ENCODE measurements around the gene KCNG1.
A peak's percentile ranks its signal among the peaks of the same experiment; 100 is the strongest.
"Not testable (repeated sequence)": the region's sequence is repeated elsewhere in the genome, so short reads cannot be mapped to it uniquely, and the experiment has no call there.

The KCNG1 gene, protein sequence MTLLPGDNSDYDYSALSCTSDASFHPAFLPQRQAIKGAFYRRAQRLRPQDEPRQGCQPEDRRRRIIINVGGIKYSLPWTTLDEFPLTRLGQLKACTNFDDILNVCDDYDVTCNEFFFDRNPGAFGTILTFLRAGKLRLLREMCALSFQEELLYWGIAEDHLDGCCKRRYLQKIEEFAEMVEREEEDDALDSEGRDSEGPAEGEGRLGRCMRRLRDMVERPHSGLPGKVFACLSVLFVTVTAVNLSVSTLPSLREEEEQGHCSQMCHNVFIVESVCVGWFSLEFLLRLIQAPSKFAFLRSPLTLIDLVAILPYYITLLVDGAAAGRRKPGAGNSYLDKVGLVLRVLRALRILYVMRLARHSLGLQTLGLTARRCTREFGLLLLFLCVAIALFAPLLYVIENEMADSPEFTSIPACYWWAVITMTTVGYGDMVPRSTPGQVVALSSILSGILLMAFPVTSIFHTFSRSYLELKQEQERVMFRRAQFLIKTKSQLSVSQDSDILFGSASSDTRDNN

DNA sequence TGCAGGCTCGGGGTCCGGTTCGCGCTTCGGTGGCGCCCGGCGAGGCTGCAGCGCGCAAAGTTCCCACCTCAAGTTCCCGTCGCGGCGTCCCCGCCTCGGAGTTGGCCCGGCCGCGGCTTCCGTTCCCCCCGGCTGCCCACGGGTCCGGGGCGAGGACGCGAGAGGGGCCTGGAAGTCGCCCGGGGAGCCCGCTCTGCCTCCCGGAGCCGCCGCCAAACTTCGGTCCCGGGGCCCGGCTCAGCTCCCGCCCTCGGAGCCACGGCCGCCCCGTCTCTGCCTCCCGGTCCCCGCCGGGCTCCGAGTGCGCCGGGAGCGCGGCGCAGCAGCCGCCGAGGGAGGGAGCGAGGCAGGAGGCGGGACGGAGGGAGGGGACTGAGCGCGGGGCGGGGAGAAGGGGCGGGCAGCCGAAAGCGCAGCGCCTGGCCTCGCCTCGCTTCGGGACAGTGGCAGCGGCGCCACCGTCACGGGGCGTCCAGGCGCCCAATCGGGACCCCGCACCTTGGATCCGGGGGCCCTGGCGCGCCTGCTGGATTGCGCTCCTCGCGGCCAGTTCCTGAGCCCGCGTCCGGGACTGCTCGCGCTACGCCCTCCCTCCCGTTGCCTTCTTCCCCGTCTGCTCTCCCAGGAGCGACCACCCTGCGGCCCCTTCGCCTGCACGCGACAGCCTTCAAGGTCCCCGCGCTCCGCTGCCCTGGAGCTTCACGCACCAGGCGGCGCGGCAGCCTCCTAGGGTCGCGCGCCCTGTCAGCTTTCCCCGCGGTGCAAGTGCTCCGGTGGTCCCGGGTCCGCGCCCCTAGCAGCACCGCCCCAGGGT, at the start of gene KCNG1:
Gene KCNG1, minus strand, starts transcription at position 305 of the 814 bp plus-strand sequence. CDS start 12,769 bp downstream, outside the sequence.
- DNase-seq (ENCODE audit: low read depth): peak; percentile 84

DNA sequence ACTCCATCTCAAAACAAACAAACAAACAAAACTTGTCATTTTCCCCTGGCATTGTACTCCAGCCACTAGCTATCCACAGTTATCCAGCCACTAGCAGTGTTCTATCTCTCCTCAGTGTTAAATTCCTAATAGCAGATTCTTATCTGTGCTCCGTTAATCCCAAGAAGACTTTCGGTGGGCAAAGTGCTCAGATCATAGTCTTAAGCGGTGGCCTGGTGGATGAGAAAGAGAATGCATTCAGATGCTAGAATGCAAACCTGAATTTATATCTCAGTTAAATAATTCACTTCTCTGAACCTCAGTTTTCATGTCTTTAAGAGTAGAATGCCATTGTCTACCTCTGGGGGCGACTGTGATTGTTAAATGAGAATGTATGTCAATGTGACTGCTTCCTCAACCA, 47.7 kb upstream of the KCNG1 start:
- no peak for DNase-seq (ENCODE audit: low read depth)

DNA sequence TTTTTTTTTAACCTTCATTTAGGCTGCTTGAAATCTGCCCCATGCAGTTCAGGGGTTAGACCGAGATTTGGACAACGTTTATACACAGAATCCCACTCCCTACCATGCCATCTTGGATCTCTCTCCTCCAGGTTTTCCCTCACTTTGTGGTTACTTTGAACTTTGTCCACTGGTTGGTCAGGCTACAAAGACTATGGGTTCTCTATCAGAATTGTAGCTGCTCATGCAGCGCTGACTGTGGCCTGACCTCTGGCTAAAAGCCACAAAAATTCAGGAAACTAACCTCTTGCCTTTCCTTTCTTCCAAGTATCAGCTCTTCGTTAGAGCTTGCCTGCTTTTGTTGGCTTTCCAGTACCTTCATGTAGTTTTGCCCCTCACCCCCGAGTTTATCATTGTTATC, 44.9 kb upstream of the KCNG1 start:
- no peak for DNase-seq (ENCODE audit: low read depth)

DNA sequence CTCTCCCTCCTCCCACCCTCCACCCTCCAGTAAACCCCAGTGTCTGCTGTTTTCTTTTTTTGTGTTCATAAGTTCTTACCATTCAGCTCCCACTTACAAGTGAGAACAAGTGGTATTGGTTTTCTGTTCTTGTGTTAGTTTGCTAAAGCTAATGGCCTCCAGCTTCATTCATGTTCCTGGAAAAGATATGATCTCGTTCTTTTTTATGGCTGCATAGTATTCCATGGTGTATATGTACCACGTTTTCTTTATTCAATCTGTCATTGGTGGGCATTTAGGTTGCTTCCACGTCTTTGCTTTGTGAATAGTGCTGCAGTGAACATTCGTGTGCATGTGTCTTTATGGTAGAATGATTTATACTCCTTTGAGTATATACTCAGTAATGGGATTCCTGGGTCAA, 42.7 kb upstream of the KCNG1 start:
- DNase-seq (ENCODE audit: low read depth): no peak

DNA sequence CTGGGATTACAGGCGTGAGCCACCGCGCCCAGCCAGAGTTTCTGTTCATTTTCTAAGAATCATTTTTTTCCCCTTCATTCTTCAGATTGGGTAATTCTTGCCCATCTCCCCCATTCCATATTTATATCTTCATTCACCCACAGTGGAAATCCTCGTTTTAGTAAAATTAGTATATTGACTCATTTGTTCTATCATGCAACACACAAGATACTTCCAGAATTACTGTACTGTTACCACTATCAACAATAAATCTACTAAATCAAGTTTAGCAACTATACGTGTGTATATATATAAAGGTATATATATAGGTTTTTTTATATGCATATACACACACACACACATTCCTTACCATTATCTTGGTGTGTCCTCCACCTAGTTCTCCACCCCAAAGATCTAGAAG, 41.2 kb upstream of the KCNG1 start:
- DNase-seq (ENCODE audit: low read depth): no peak

DNA sequence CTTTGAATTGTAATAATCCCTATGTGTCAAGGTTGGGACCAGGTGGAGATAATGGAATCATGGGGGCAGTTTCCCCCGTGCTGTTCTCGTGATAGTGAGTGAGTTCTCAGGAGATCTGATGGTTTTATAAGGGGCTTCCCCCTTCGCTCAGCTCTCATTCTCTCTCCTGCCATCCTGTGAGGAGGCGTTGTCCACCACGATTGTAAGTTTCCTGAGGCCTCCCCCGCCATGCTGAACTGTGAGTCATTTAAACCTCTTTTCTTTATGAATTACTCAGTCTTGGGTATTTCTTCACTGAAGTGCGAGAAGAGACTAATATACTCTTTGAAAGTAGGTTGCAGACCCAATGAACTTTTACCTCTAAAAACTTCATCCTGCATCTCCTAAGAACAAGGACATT, 39.2 kb upstream of the KCNG1 start:
- no peak for DNase-seq (ENCODE audit: low read depth)

DNA sequence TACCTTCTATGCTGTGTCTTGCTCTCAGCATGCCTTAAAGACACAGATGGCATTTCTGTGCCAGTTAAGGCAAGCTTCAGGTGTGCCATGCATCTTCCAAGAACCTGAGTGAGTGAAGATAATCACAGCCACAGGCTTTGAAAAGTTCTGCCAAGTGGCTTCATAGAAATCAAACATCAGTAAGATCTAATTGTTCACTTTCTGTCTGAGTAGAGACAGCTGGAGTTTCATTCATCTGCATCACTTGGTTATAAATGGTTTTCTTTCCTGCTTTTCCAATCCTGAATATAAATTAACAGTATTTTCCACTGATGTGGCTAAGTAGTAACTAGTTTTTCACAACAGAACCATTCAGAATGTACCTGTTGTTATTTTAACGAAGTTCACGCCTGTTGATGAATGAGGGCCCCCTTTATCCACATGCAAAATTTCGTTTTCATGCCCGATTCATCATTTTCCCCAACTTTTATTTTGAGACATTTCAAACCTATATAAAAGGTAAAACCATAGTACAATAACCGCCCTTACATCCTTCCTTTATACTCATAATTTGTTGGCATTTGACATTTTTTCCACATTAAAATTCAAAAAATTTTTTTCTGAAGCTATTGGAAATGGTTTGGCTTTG, 38.6 kb upstream of the KCNG1 start:
- no peak for DNase-seq (ENCODE audit: low read depth)

DNA sequence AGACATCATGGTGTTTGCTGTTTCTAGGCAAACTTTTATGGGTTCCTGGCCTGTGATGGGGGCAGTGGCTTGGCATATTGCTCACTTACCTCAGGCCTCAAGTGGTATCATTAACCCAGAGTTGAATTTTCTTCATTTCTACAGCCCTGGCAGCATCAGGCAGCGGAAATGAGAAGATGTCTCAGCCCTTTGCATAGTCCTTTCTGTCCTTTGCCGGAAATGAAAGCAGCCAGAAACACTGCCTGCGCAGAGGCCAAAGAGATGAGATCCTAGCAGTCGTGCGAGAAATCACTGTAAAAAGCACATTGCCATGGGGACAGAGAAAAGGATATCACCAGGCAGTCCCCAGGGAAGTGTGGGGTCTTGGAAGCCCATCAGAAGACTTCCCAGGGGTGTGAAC, 37.4 kb upstream of the KCNG1 start:
- DNase-seq (ENCODE audit: low read depth): no peak

DNA sequence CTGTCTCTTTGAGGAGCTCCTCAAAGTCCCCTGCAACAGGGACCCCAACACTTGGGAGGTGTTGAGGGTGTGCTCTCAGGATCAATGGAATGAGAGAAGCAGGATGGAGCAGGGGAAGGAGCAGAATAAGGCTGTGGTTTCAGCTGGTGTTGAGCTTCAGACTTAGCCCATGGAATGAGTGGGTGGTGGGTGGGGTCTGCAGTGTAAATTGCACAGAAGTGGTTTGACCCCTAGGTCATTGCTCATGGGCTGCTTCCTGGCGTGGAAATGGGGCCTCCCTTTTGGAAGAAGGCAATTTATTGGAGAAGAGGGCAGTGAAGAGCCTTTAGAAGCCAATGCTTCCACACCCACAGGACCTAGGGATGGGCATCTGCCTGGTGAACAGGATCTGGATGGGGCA, 37.0 kb upstream of the KCNG1 start:
- DNase-seq (ENCODE audit: low read depth): no peak

DNA sequence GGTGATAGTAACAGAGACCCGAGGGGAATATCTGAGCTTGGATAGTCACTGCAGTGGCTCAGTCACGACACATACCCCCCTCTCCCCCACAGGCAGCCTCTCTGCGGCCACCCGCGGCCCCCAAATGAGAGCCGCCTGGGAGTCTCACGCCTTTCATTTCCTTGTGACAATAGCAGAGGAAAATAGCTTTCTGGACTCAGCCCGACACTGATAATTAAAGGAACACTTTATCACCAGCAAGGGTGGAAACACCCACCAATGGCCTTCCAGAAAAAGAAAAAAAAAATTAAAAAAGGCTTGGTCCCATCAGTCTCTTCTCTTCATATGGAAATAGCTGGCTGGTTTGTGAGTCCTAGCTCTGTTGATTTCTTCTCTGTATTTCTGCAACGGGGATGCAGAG, 35.1 kb upstream of the KCNG1 start:
- DNase-seq (ENCODE audit: low read depth): no peak

DNA sequence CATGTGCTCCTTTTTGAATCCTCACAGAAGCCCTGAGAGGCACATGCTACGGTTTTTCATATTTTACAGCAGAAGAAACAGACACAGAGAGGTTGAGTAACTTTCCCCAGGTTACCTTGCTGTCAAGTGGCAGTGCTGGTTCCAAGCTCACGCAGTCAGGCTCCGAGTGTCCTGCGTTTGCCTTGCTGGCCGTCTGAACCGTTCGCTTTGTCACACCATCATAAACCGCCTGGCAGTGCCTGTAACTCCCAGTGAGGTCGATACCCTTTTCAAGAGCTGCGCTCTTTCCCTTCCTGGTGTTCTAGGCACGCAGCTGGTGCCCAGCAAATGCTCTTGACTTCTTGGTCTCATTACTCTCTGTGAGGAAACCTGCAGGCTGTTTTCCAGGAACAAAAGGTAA, 31.3 kb upstream of the KCNG1 start:
- no peak for DNase-seq (ENCODE audit: low read depth)

DNA sequence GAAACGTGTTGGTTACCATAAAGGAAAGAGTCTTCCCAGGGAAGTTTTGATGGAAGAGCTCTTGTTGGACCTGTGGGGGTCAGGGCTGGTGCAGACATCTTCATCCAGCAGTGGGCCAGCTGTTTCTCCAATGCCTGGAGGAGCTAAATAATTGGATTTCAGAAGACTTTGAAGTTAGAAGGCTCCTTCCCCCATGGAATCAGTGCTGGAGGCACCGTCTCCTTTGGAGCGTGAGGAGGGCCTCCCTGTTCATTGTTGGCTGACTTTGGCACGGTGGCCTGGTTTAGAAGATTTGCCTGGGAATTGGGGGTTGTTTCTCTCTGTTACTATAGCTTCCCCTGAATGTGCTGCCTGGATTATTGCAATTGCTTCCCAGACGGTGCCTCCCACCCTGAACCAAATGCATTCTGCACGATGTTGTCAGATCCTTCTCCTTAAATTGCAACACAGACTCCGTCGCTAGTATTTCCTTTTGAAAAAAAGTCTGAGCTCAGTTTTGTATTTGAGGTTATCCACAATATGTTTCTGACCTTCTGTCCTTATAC, 27.7 kb upstream of the KCNG1 start:
- no peak for DNase-seq (ENCODE audit: low read depth)

DNA sequence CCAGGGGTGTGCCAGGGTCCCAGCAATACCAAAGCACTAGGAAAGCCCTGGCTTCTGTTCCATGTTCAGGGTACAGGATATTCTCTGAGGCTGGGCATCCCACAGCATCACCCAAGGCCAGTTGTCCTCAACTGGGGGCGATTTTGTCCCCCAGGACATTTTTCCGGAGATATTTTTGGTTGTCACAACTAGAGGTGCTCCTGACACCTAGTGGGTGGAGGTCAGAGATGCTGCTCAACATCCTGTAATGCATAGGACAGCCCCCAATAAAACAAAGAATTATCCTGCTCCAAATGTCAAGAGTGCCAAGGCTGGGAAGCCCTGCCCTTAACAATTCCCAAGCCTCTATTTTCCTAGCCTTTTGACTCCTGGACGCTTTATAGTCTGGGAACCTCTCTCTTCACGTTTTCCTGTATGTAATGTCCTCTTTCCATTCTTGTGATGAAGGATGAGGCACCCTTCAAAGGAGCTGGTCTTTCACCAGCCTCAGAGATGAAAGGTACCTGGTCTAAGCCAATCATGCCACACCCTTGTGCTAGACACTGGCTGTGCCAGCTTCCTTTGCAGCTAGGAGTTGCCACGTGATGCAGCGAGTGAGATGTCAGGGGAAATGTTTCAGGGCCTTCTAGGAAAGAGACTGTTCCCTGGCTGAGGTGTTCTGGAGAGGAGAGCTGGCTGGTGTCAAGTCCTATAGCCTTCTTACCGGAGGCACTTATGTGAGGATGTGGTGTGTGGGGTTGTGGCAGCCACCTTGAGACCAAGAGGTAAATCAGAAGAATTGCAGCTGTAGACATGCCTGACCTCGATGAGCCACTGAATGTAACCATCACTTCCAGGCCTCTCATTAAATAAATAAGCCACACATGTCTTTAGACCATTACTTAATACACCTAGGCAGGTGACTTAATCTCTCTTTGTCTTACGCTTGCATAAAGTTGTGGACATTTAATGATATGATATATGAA, 23.4 kb upstream of the KCNG1 start:
- DNase-seq (ENCODE audit: low read depth): no peak

DNA sequence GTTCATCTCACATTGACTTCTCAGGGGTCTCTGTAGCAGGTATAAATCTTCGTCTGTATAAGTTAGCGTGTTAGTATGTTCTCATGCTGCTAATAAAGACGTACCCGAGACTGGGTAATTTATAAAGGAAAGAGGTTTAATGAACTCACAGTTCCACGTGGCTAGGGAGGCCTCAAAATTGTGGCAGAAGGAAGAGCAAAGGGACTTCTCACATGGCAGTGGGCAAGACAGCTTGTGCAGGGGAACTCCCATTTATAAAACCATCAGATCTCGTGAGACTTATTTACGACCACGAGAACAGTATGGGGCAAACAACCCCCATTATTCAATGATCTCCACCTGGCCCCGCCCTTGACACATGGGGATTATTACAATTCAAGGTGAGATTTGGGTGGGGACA, 22.6 kb upstream of the KCNG1 start:
- DNase-seq (ENCODE audit: low read depth): not testable (repeated sequence)

DNA sequence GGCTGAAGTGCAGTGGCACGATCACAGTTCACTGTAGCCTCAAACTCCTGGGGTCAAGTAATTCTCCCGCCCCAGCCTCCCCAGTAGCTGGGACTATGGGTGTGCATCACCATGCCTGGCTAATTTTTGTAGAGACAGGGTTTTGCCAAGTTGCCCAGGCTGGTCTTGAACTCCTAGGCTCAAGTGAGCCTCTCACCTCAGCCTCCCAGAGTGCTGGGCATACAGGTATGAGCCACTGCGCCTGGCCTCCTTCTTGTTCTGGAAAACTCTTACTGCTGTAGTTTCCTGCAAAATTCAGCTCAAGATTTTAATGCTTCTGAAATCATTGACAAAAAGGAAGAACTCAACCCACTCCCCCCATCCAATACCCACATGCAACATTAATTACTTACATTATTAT, 21.9 kb upstream of the KCNG1 start:
- DNase-seq (ENCODE audit: low read depth): no peak

DNA sequence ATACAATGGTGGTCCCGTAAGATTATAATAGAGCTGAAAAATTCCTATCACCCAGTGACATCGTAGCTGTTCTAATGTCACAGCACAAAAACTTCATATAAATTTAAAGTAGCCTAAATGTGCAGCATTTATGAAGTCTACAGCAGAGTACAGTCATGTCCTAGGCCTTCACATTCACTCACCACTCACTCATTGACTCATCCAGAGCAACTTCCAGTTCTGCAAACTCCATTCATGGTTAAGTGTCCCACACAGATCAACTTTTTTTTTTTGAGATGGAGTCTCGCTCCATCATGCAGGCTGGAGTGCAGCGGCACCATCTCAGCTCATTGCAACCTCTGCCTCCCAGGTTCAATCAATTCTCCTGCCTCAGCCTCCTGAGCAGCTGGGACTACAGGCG, 20.9 kb upstream of the KCNG1 start:
- DNase-seq (ENCODE audit: low read depth): peak; percentile 91

DNA sequence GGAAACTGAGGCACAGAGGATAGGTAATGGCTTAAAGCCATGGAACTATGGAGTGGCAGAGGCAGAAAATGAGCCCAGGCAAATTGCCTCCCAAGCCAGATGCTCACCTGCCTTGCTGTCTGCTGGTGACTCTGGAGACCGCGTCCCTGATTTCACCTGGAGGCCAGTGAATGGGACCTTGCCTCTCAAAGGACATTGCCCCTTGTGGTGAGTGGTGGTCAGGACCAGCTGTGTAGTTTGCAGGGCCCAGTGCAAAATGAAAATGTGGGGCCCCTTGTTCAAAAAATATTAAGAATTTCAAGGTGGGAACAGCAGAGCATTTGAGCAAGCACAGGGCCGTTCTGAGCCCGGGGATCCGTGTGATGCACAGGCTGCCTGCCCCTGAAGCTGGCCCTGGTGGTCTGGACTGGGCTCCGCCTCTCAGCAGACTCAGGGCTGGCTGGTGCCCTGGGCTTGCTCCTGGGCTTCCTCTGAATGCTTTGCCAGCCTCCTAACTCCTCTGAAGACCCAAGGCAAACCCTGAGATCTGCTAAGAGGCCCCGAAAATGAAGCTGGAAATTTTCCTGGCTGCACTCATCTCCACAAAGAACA, 19.8 kb upstream of the KCNG1 start:
- no peak for DNase-seq (ENCODE audit: low read depth)

DNA sequence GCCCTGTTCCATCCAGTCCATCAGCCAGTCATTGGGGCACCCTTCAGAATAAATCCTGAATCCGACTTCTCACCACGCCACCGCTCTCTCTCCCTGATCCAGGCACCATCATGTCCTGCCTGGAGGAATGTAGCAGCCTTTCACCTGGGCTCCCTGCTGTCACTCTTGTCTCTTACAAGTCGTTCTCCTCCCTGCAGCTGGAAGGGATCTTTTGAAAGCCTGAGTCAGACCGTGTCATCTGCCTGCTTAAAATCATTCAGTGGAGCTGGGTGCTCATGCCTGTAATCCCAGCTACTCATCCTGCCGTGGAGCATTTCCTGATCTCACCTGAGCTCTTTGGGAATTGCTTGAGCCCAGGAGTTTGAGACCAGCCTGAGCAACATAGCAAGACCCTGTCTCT, 19.2 kb upstream of the KCNG1 start:
- DNase-seq (ENCODE audit: low read depth): peak; percentile 61

DNA sequence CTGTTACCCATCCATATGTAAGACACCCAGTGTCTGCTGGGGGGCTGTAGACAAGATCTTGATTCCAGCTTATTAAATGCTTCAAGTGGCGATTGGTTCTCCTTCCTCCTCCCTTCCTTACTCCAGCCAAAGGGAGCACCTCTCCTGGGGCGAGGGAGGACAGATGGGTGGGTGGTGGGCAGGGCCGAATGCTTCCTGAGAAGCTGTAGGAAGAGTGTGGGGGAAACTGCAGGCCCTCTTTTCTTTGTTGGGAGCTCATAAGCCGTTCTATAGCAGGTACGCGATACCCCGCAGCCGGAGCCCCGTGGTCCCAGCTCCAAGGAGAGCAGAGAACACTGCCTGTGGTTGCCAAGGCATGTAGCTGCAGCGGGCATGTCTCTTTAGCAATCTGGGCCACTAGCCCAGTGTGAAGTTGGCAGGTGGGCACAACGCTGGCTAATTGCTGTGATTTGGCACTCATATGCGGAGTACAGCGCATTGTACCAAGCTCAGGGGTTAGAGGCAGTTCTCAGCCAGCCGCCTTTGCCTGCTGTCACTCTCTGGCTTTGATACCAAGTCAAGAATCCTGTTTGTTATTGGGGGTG, 14.7 kb upstream of the KCNG1 start:
- DNase-seq (ENCODE audit: low read depth): no peak

DNA sequence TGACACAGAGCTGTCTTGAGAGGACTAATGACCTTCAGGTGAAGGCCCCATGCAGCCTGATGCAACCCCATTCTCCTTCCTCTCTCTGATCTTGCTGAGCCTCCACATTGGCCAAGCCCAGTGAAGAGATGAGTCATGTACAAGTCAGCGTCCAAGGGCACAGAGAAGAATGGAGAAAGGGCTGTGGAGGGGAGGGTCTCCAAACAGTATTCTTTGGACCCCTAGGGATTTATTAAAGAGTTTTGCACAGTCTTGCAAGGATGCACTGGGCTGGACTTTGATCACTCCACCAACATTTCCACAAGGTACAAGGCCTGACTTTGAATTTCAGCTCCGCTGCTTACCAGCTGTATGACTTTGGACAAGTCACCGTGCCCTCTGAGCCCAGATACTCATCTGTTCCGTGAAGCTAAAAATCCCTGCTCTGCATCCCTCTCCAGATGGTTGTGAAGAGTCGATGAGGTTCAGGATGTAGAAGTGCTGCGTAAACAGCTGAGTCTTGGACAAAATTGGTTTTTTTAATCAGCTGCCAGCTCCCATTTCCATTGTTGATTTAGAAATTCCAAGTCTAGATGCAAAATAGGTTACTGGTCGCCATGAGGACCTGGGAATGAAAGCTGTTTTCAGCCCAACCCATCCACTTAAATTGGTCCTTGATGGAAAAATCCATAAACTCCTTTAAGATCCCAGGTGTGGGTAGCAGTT, 14.1 kb upstream of the KCNG1 start:
- DNase-seq (ENCODE audit: low read depth): no peak
